Endodermal cell (in vitro differentiated cells): ENCODE data around the gene RSRC1. TPM values are rescaled to one million over a fixed set of nuclear protein-coding genes. Genes with fewer than 3 reads are reported as not detected.

Source experiments
- DNase-seq: peaks from one replicate; pipeline ENCODE4 v3.0.0-alpha.2; 2017
- H3K27ac ChIP-seq: 2 replicates; pipeline ENCODE4 v1.5.1; 2013; ENCODE audit warnings: mild to moderate bottlenecking, low read depth, low read length, moderate library complexity
- H3K27me3 ChIP-seq: 2 replicates; pipeline ENCODE4 v1.6.1; 2013; ENCODE audit warnings: mild to moderate bottlenecking, low read length, moderate library complexity; ENCODE audit not compliant: insufficient read depth, control insufficient read depth, poor library complexity, severe bottlenecking
- H3K36me3 ChIP-seq: 2 replicates; pipeline ENCODE4 v1.7.0; 2013; ENCODE audit warnings: mild to moderate bottlenecking, low read length, moderate library complexity; ENCODE audit not compliant: control insufficient read depth, insufficient read depth
- H3K4me1 ChIP-seq: one replicate; pipeline ENCODE4 v1.7.0; 2013; ENCODE audit warnings: low read length; ENCODE audit not compliant: control insufficient read depth, insufficient read depth
- H3K4me3 ChIP-seq: 2 replicates; pipeline ENCODE4 v1.5.1; 2013; ENCODE audit warnings: mild to moderate bottlenecking, low read length, moderate library complexity
- H3K9ac ChIP-seq: 2 replicates; pipeline ENCODE4 v1.6.1; 2013; ENCODE audit warnings: mild to moderate bottlenecking, low read length, moderate library complexity; ENCODE audit not compliant: poor library complexity, severe bottlenecking; ENCODE audit errors: extremely low read depth
- H3K9me3 ChIP-seq: 2 replicates; pipeline ENCODE4 v1.6.1; 2013; ENCODE audit warnings: mild to moderate bottlenecking, low read length, moderate library complexity; ENCODE audit not compliant: control insufficient read depth
- H3K27ac Mint-ChIP-seq: 2 replicates; pipeline ENCODE4 v1.8.0; 2020; ENCODE audit warnings: mixed read lengths
- H3K27me3 Mint-ChIP-seq: 2 replicates; pipeline ENCODE4 v1.8.0; 2021; ENCODE audit warnings: mild to moderate bottlenecking, mixed read lengths; ENCODE audit not compliant: insufficient read depth
- H3K36me3 Mint-ChIP-seq: 2 replicates; pipeline ENCODE4 v1.8.0; 2020; ENCODE audit warnings: low read depth, mixed read lengths
- H3K4me1 Mint-ChIP-seq: 2 replicates; pipeline ENCODE4 v1.8.0; 2020; ENCODE audit warnings: mixed read lengths
- H3K4me3 Mint-ChIP-seq: 2 replicates; pipeline ENCODE4 v1.8.0; 2020; ENCODE audit warnings: mild to moderate bottlenecking, moderate library complexity, mixed read lengths
- H3K9me3 Mint-ChIP-seq: 2 replicates; pipeline ENCODE4 v1.8.0; 2020; ENCODE audit warnings: mild to moderate bottlenecking, mixed read lengths
- WGBS, 2 experiments: methylation state at CpG; one replicate each; pipeline versions ENCODE4 v1.1.5 to v1.1.7; 2013; ENCODE audit warnings: missing lambda C conversion rate in 2 of 2, mixed read lengths in 1 of 2; ENCODE audit not compliant: insufficient coverage in 1 of 2, insufficient read length in 1 of 2; 5-methylcytosine and 5-hydroxymethylcytosine counted together
- total RNA-seq, 2 donors: library from RNA; stranded (reverse); fragmentation: NEBNext Ultra II Directional in 1 of 2; extraction: Animal tissue kit (Norgen Biotek cat#: 25700) in 1 of 2; gene quantifications; 2 replicates in 1 of 2; 3 replicates in 1 of 2; pipeline ENCODE4 v1.2.1, GENCODE V29; 2021
- TF ChIP-seq, protein P1 (sequence below): fragments of 200-600 bp; sonication (generic); conservative IDR thresholded peaks from 2 replicates; pipeline ENCODE4 v1.5.0; 2021; ENCODE audit warnings: antibody characterized with exemption, mild to moderate bottlenecking

RSRC1 gene
- total RNA-seq, 2 donors from 2014 or later = 45.3 to 52.1 TPM

GRCh38 chr3:158452334-158452733 is 342.4 kb downstream of the RSRC1 start:
- H3K27me3 ChIP-seq = no peaks in the 10 kb centered on the region
- no peak overlapping the region for H3K4me3 ChIP-seq
- H3K27ac ChIP-seq = no peak overlapping the region
- Mint-ChIP-seq H3K9me3 (no peaks in the 10 kb centered on the region), H3K4me3 (no peak overlapping the region), H3K27me3 (no peaks in the 10 kb centered on the region), H3K36me3 (no peaks in the 10 kb centered on the region), H3K4me1 (peaks cover 5% of the 10 kb centered on the region), H3K27ac (no peak overlapping the region)
- TF ChIP-seq, protein P1, sequence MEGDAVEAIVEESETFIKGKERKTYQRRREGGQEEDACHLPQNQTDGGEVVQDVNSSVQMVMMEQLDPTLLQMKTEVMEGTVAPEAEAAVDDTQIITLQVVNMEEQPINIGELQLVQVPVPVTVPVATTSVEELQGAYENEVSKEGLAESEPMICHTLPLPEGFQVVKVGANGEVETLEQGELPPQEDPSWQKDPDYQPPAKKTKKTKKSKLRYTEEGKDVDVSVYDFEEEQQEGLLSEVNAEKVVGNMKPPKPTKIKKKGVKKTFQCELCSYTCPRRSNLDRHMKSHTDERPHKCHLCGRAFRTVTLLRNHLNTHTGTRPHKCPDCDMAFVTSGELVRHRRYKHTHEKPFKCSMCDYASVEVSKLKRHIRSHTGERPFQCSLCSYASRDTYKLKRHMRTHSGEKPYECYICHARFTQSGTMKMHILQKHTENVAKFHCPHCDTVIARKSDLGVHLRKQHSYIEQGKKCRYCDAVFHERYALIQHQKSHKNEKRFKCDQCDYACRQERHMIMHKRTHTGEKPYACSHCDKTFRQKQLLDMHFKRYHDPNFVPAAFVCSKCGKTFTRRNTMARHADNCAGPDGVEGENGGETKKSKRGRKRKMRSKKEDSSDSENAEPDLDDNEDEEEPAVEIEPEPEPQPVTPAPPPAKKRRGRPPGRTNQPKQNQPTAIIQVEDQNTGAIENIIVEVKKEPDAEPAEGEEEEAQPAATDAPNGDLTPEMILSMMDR = no peak
- H3K36me3 ChIP-seq = no peaks in the 10 kb centered on the region
- H3K9ac ChIP-seq = no peak overlapping the region
- peaks cover 5% of the 10 kb centered on the region for H3K4me1 ChIP-seq
- no peaks in the 10 kb centered on the region for H3K9me3 ChIP-seq
- DNase-seq = no peak

- H3K9ac ChIP-seq = no peak overlapping the region
- Mint-ChIP-seq H3K4me3 (no peak overlapping the region), H3K27ac (no peak overlapping the region), H3K36me3 (no peaks in the 10 kb centered on the region), H3K9me3 (no peaks in the 10 kb centered on the region), H3K27me3 (no peaks in the 10 kb centered on the region), H3K4me1 (peaks cover 5% of the 10 kb centered on the region)
- no peak for DNase-seq
- H3K36me3 ChIP-seq = no peaks in the 10 kb centered on the region
- H3K27me3 ChIP-seq = no peaks in the 10 kb centered on the region
- no peaks in the 10 kb centered on the region for H3K9me3 ChIP-seq
- 94 to 97% methylated on average over 2 of the region's 2 CpGs for WGBS, 2 experiments
- no peak overlapping the region for H3K27ac ChIP-seq
- TF ChIP-seq, protein P1 = no peak
- H3K4me1 ChIP-seq = peaks cover 5% of the 10 kb centered on the region
- no peak overlapping the region for H3K4me3 ChIP-seq
Observed at GRCh38 chr3:158453004-158453403, 343.1 kb downstream of the RSRC1 start.

- Mint-ChIP-seq H3K27me3 (no peaks in the 10 kb centered on the region), H3K36me3 (no peaks in the 10 kb centered on the region), H3K4me3 (no peak overlapping the region), H3K27ac (no peak overlapping the region), H3K9me3 (no peaks in the 10 kb centered on the region), H3K4me1 (peaks cover 5% of the 10 kb centered on the region)
- Histone ChIP-seq H3K36me3 (no peaks in the 10 kb centered on the region), H3K9ac (no peak overlapping the region), H3K4me3 (no peak overlapping the region), H3K27me3 (no peaks in the 10 kb centered on the region), H3K4me1 (peaks cover 5% of the 10 kb centered on the region), H3K27ac (no peak overlapping the region), H3K9me3 (no peaks in the 10 kb centered on the region)
- no peak for DNase-seq
- TF ChIP-seq, protein P1 = no peak
Observed at GRCh38 chr3:158453865-158454264, 344.0 kb downstream of the RSRC1 start.
